UCSD-AML1 (cell line): ENCODE measurements around the gene CKAP2L.
A peak's percentile ranks its signal among the peaks of the same experiment; 100 is the strongest.
"Not testable (repeated sequence)": the region's sequence is repeated elsewhere in the genome, so short reads cannot be mapped to it uniquely, and the experiment has no call there.

Experiments used
- DNase-seq: peaks from one replicate; lab custom pipeline; 2025; ENCODE audit not compliant: unreplicated experiment; lab: John Stamatoyannopoulos, UW

CKAP2L gene

GRCh38 chr2:112712903-112713584, 51.4 kb downstream of the CKAP2L start:
- DNase-seq = no peak

DNA sequence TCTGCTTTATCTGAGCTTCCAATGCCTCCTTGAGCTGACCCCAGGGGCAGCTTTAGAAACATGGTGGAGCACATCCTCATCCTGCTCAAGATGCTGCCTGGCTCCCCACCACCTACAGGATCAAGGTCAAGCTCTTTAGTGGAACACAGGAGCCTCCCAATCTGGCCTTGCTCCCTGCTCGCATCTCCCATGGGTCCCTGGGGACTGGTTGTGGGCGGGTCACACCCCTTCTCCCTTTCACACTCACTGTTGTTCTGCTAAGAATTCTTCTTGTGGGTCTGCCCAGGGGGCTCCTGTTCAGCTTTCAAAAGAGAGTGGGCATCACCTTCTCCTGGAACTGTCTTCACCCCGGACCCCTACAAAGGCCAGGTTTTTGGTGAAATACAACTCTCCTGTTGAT, 51.9 kb downstream of the CKAP2L start:
- DNase-seq = no peak

GRCh38 chr2:112710956-112711750, 53.3 kb downstream of the CKAP2L start:
- no peak for DNase-seq

DNA sequence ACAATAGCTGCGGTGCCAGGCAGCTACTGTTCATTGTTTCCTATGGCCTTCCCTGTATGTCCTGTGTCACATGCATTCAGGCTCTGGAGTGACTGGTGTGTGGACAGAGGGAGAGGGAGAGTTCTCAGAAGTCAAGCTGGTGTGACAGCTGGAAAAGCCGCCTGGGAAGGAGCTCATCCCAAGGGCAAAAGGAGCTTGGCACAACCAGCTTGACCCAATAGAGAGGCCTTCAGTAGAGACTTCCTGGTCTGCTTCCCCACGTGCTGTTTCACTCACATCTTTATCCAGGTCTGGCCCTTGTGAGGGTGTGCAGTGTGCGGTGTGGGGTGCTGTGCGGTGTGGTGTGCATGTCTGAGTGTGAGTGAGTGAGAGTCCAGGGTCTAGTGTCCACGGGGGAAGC, 54.7 kb downstream of the CKAP2L start:
- DNase-seq = no peak

GRCh38 chr2:112708968-112709367, 55.4 kb downstream of the CKAP2L start:
- DNase-seq = no peak

- not testable (repeated sequence) for DNase-seq
Measured at GRCh38 chr2:112706947-112707346, 57.5 kb downstream of the CKAP2L start.

- peak; percentile 76 for DNase-seq
Measured at GRCh38 chr2:112706170-112706664, 58.2 kb downstream of the CKAP2L start.

- no peak for DNase-seq
Measured at GRCh38 chr2:112705575-112705974, 58.8 kb downstream of the CKAP2L start.

GRCh38 chr2:112703684-112704083, 60.7 kb downstream of the CKAP2L start:
- no peak for DNase-seq

DNA sequence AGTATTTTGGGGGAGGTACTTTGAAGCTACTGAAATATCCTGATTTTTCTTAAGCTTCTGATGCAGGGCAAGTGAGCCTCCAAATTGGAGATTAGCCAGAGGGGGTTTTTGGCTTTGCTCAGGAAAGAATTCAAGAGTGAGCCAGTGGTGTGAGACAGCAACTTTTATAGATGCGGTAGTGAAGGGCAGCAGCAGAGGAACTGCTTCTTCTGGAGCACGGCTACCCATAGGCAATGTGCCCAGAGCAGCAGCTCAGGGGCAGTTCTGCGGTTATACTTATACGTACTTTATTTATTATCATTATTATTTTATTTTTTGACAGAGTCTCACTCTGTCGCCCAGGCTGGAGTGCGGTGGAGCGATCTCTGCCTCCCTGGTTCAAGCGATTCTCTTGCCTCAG, 63.4 kb downstream of the CKAP2L start:
- no peak for DNase-seq

- DNase-seq = no peak
Measured at GRCh38 chr2:112699984-112700667, 64.3 kb downstream of the CKAP2L start.

DNA sequence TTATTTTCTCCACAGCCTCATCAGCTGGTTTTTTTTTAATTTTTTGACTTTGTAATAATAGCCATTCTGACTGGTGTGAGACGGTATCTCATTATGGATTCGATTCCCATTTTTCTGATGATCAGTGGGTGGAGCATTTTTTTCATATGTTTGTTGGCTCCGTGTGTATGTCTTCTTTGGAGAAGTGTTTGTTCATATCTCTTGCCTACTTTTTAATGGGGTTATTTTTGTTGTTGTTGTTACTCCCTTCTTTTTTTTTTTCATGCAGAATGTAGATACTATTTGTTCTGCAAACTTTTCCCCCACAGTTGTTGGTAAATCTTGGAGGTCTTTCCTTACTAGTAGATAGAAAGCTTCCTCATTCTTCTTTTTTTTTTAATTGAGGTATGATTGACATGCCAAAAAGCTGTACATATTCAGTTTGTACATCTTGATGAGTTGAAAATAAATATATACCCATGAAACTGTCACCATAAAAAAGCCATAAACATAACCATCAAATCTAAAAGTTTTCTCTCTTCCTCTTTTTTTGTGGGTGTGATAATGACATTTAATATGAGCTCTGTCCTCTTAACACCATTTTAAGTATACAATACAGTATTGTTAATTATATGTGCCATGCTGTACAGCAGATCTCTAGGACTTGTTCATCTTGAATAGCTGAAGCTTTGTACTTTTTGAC, 65.4 kb downstream of the CKAP2L start:
- no peak for DNase-seq

DNA sequence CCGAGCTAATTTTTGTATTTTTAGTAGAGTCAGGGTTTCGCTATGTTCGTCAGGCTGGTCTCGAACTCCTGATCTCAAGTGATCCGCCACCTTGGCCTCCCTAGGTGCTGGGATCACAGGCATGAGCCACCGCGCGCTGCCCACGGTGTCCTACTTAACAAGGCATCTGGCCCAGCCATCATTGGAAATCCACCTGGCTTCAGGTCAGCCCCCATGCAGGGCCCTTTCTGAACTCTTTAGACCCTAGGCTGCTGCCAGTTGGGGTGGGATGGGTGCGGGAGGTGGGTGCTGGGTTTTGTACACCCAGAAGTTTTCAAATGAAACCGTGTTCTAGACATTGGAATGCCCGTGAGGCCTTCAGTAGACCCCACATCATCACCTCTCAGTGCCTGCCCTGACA, 70.2 kb downstream of the CKAP2L start:
- DNase-seq = no peak

- no peak for DNase-seq
Measured at GRCh38 chr2:112693596-112693995, 70.8 kb downstream of the CKAP2L start.

DNA sequence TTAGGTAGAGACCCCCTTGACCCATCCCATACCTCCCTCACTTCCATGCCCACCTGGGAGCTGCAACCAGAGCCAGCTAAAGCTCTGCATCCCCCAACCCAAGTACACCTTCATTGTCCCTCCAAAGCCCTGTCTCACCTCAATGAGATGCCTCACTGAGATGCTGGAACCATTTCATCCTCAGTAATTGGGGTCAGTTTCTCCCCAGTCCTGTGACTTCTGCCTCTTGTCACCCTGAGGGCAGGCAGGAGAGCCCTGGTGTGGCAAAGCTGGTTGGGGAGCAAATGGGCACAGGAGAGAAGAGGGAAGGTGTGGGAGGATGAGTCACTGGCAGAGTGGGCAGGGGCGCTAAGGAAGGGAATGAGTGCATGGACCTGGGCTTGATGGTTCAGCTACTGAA, 71.5 kb downstream of the CKAP2L start:
- DNase-seq = no peak

GRCh38 chr2:112692495-112692911, 71.9 kb downstream of the CKAP2L start:
- DNase-seq = peak; percentile 73

- no peak for DNase-seq
Measured at GRCh38 chr2:112691881-112692281, 72.5 kb downstream of the CKAP2L start.

- DNase-seq = peak; percentile 73
Measured at GRCh38 chr2:112690853-112691401, 73.5 kb downstream of the CKAP2L start.

DNA sequence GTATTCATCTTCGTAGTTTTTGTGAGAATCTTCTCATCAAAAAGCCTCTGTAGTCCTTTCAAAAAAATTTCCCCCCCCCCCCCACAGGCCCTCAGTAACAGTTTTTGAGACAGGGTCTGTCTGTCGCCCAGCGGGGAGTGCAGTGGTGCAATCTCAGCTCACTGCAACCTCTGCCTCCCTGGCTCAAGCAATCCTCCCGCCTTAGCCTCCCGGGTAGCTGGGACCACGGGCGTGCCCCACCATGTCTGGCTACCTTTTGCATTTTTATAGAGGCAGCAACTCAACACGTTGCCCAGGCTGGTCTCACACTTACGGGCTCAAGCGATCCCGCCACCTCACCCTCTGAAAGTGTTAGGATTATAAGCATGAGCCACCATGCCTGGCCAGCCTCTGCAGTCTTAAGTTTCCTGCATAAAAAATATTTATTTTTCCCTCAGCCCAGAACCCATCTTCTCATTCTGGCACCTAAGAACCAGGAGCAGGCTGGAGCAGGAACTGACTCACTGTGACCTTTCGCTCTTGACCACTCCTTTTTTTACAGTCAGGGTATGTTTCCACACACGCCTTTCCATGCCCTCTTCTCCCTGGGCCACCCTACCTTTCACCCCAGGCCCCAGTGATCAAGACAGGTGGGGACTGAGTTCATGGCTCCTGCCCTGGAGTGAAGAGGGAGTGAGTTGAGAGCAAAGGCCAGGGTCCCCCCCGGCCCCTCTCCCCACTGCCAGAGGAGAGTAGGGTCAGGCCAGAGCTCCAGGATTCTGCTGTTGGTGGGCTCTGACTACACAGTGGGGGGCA, 76.1 kb downstream of the CKAP2L start:
- no peak for DNase-seq

GRCh38 chr2:112687522-112687921, 76.9 kb downstream of the CKAP2L start:
- no peak for DNase-seq
